Central memory CD4-positive, alpha-beta T cell (primary cell): ENCODE data around the gene SNRNP70.
A peak's percentile ranks its signal among the peaks of the same experiment; 100 is the strongest.

Experiments
- DNase-seq: peaks from one replicate; pipeline ENCODE4 v3.0.0; 2022

Gene SNRNP70

DNA sequence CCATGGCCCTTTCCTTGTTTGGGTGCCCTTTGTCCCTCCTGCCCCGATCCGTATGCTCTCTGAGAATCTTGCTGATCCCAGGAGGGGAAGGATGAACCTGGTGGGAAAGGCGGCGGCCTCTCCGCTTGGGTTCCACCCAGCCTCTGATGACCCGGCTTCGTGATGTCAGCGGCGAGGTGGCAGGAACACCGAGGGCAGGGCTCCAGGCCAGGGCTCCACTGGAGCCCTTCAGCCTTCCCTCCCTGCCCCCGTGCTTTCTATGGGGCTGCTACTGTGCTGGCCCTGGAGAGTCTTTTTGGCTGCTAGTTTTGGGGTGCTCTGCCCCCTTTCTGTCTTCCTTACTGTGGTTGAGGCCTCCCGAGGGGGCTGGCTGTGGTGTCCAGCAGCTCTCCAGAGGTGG lies 17.1 kb downstream of the SNRNP70 start:
- DNase-seq = no peak

- DNase-seq = no peak
Observed at GRCh38 chr19:49103331-49104085, 18.3 kb downstream of the SNRNP70 start.

DNA sequence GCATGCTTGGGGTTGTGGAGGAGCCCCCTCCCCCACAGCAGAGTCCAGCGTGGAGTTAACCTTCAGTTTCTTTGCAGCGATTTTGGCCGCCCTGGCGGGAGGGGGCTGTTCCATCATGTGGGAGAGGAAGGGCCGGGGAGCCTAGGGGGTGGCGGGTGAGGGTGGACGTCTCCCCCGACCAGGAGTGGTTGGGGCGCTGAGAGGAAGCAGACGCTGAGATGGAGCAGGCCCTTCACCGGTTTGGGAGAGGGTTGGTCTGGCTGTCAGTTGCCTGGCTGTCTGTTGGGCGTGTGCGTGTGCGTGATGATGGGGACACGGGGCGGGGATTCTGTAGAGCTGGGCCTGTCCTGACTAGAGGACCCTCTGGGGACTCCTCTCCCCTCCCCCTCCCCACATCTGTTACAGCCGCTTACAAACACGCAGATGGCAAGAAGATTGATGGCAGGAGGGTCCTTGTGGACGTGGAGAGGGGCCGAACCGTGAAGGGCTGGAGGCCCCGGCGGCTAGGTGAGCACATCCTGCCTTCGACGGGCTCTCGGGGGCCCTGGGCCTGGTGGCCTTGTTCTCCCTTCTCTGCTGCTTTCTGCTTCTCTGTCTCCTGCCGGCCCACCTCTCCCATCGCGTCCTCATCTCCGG lies 19.1 kb downstream of the SNRNP70 start:
- DNase-seq = no peak

DNA sequence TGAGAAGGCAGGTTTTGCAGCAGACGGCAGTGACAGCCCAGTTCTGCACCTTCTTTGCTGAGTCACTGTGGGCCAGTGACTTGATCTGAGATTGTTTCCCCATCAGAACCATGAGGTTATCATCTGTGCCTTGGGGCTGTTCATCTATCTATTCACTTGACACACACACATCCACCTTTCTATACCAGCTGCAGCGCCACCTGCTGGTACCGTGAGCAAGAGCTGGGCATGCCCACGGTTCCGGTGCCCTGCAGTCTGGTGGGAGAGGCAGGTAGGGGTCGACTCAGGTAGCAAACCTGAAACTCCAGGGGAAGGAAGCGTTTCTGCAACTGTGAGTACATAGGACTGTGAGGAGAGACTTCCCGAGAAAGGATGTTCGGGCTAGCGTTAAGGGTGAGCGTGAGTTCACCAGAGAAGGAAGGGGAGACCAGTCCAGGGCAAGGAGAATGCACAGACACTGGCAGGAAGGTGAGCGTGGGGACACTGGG lies 21.4 kb downstream of the SNRNP70 start:
- peak; percentile 54 for DNase-seq

DNA sequence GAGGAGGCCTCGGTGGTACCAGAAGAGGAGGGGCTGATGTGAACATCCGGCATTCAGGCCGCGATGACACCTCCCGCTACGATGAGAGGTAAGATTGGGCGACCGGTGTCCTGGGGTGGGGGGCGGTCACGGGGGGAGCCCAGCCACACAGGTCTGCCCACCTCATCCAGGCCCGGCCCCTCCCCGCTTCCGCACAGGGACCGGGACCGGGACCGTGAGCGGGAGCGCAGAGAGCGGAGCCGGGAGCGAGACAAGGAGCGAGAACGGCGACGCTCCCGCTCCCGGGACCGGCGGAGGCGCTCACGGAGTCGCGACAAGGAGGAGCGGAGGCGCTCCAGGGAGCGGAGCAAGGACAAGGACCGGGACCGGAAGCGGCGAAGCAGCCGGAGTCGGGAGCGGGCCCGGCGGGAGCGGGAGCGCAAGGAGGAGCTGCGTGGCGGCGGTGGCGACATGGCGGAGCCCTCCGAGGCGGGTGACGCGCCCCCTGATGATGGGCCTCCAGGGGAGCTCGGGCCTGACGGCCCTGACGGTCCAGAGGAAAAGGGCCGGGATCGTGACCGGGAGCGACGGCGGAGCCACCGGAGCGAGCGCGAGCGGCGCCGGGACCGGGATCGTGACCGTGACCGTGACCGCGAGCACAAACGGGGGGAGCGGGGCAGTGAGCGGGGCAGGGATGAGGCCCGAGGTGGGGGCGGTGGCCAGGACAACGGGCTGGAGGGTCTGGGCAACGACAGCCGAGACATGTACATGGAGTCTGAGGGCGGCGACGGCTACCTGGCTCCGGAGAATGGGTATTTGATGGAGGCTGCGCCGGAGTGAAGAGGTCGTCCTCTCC lies 22.6 kb downstream of the SNRNP70 start:
- DNase-seq = no peak

- no peak for DNase-seq
Observed at GRCh38 chr19:49109051-49109450, 23.8 kb downstream of the SNRNP70 start.

DNA sequence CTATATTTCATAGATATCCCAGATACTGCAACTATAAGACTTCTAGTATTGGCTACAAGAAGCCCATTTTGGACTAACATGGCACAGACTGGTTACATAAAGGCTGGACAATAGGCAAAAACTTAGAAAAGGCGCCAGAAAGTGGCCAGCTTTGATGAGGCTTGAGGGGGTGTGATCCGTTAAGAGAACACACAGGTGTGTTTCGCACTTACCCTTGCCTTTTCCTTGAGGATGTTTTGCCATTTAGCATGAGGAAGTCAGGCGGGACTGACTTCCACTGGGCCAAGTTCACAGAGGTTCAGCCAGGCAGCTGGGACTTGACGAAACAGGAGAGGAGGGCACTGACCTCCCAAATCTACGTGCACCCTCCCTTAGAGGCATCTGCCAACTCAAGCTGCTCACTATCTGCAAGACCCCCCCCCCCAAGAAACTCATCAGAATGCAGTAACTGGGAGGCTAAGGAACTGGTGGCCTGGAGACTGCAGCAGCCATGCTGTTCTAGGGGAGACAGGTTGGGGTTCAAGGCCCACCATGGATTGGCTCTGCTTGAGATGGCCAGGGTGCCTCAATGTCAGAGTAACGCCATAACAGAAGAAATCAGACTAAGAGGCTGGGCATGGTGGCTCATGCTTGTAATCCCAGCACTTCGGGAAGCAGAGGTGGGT lies 24.4 kb downstream of the SNRNP70 start:
- DNase-seq = no peak

DNA sequence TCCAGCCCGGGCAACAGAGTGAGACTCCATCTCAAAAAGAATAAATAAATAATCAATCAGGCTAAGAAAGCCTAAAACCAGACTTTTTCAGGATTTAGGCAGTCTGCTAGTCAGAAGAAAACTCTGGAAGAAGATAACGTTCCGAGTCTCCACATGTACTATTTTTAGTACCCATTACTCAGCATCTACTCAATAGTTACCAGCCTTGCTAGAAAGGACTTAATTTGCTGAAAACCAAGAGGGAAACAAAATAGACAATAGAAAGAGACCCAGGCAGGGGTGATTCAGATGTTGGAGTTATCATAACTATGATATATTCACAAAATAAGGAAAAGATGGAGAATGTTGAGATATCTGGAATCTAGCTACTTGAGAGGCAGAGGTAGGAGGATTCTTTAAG lies 25.3 kb downstream of the SNRNP70 start:
- no peak for DNase-seq

- DNase-seq = no peak
Observed at GRCh38 chr19:49111218-49111998, 26.2 kb downstream of the SNRNP70 start.

DNA sequence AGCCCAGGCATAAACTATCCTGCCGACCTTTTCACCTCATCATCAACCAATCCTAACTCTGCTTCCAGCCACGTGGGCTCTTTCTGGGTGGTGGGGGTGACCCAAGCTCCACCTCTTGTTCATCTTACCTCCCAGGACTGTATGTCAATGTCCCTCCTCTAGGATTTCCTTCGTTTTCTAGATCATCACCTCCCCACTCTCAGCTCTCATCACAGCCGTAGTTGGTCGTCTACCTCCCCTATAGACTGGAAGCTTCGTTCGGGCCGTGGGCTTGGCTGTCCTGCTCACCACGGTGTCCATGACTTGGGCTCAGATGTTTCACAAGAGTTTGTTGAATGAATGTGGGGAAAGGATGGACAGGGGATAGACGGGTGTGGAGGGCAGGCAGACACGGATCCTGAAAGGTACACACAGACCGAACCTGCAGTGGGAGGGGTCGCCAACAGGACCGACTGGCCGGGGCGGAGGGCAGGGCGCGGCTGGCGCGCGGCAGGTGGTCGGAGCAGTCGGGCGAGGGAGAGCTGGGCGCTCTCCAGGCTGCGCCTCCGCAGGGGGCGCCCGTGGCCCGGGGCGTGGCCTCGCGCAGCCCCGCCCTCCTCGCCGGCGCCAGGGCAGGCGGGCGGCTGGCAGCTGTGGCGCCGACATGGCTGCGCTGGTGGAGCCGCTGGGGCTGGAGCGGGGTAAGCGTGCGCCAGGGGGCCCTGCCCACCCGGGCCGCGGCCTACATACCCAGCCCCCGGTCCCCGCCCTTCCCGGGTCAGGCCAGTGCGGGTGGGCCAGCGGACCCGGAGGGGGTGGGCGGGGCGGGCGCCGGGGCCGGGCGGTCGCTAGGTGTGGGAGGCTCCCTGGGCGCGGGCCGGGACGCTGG lies 28.7 kb downstream of the SNRNP70 start, which contains the start of gene LIN7B:
LIN7B (plus strand) TSS at position 609 of the 868 bp plus-strand sequence; CDS start at position 644, 35 bp downstream.
- DNase-seq = peak; percentile 80

- peak; percentile 30 for DNase-seq
Observed at GRCh38 chr19:49114630-49115363, 29.5 kb downstream of the SNRNP70 start.

GRCh38 chr19:49116544-49116943 lies 31.3 kb downstream of the SNRNP70 start:
- DNase-seq = no peak

DNA sequence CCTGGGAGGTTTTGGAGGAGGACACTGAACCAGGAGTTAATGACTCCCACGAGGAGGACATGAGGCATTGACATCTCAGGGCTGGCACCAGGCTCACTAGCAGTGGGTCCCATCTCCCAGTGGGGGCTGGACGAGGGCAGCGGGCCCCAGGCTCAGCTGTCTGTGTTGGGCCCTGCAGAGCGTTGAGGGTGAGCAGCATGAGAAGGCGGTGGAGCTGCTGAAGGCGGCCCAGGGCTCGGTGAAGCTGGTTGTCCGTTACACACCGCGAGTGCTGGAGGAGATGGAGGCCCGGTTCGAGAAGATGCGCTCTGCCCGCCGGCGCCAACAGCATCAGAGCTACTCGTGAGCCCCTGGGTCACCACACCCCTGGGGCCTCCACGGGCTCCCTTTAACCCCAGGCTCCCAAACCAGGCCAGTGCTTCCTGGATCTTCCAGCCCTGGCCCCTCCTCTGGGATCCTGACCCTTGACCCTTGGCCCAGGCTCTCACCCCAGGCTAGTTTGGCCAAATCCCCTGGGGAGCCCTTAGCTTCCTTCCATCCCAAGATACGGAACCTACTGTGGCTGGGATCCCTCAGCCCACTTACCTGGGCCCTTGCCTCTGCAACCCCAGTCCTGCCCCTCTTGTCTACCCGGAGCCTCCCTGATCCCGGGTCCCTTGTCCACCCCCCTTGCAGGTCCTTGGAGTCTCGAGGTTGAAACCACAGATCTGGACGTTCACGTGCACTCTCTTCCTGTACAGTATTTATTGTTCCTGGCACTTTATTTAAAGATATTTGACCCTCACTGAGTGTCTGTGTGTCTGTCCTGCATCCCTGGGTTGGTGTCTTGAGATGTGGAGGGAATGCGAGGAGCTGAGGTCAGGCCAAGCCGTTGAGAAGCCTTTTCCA lies 32.7 kb downstream of the SNRNP70 start:
- DNase-seq = no peak

GRCh38 chr19:49118565-49119410 lies 33.5 kb downstream of the SNRNP70 start, which contains the start of gene C19orf73:
TSS of gene C19orf73 (minus strand) at chr19:49119143. CDS start at chr19:49119022, 121 bp downstream.
- DNase-seq = peak; percentile 95

DNA sequence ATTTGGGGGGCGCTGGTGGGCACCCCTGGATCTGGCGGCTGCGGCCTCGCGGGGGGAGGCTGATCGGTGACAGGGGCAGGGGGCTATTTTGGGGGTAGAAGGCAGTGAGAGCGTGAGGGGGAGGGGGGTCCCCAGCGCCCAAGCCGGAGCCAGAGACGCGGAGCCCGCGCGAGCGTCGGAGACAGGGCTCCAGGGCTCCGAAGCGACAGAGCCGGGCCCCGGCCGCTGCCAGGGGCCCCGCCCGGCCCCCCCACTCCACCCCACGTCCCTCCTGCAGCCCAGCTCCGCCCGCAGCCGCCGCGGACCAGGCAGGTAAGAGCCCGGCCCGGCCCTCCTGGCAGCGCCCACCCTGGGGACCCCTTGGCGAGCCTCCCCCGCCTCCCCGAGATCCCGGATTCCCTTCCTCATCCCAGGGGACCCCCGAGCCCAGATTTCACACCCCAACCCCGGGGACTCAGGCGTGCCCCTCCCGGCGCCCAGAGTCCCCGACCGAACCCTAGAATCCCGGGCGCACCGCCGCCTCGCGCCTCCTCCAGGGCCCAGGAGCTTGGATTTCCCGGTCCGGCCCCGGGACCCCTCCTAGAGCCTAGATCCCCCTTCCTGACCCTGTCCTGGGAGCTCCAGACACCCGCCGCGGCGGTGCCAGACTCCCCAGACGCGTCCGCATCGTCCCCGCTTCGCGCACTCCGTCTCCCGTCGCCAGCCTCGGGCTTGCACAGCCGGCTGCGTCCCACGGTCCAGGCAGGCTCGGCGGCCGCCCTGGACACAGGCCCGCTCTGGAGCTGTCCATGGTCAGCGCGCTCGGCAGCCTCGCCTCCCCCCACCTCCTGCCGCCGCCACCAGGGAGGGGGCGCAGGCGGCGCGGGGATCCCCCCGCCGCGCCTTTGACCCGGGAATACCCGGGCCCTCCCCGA lies 34.4 kb downstream of the SNRNP70 start, which contains the start of gene PPFIA3:
PPFIA3 (plus strand) TSS at position 134 of the 914 bp plus-strand sequence. CDS start 8,330 bp downstream, outside the sequence.
- DNase-seq = no peak

GRCh38 chr19:49120325-49120683 lies 35.1 kb downstream of the SNRNP70 start:
- no peak for DNase-seq

GRCh38 chr19:49120868-49121267 lies 35.6 kb downstream of the SNRNP70 start:
- no peak for DNase-seq
